GM18907 (cell line): Measurements from ENCODE around the gene XPOT.

ENCODE experiments used
- ATAC-seq: cut with Tn5 transposase; IDR thresholded peaks from one replicate; pipeline ENCODE4 v1.9.1; 2021; ENCODE audit warnings: mild to moderate bottlenecking, moderate library complexity; ENCODE audit not compliant: unreplicated experiment

Gene XPOT

DNA sequence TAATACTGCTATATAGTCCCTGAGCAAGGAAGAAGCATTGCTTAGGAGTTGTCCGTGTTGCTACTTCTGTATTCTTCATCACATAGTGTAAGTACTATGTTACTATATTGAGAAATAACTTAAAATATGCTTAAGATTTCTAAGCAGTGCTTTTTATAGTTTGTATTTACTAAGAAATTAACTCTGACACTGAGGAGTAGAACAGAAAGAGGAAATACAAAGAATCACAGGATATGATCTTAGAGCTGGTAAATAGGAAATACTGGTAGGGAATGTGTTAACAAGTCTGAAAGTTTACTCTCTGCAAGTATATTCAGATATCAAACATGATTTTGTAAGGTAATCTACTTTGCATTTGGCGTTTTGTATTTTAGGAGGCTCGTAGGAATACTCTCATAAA, 15.5 kb downstream of the XPOT start:
- ATAC-seq, result no peak

DNA sequence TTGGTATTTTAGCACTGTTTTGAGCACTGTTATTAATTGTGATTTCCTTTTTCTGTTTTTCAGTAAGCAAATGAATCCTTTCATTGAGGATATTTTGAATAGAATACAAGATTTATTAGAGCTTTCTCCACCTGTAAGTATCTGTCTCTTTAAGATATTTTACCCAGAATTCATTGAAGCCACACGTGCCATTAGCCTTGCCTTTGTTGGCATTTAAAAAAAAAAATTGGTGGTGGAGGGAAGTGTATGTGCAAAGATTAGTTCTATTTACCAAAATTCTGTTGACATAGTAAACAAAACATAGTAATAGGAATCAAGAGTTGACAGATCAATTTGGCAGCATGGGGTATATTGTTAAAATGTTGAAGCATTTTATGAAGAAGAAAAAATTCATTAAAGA, 23.8 kb downstream of the XPOT start:
- no peak for ATAC-seq

GRCh38 chr12:64428956-64429355, 24.8 kb downstream of the XPOT start:
- no peak for ATAC-seq

DNA sequence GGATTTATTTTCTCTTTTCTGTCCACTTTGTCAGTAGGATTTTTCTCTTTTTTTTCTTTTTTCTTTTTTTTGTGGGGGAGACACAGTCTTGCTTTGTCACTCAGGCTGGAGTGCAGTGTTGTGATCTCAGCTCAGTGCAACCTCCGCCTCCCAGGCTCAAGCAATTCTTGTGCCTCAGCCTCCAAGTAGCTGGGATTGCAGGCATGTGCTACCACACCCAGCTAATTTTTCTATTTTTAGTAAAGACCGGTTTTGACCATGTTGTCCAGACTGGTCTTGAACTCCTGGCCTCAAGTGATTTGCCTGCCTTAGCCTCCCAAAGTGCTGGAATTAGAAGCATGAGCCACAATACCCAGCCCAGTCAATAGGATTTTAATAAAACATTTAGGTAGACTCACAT, 26.7 kb downstream of the XPOT start:
- ATAC-seq, result no peak

GRCh38 chr12:64431791-64432190, 27.6 kb downstream of the XPOT start:
- ATAC-seq, result no peak

GRCh38 chr12:64433915-64434314, 29.7 kb downstream of the XPOT start:
- no peak for ATAC-seq

DNA sequence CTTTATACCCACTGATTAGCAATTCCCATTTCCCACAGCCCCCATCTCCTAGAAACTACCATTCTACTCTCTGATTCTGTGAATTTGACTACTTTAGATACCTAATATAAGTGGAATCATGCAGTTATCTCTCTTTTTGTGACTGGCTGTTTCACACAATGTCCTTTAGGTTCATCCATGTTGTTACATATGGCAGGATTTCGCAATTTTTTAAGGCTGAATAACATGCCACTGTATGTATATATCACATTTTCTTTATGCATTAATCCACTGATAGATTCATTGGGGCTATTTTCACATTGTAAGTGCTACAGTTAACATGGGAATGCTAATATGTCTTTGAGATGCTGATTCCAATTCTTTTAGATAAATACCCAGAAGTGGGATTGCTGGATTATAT, 35.9 kb downstream of the XPOT start:
- no peak for ATAC-seq

DNA sequence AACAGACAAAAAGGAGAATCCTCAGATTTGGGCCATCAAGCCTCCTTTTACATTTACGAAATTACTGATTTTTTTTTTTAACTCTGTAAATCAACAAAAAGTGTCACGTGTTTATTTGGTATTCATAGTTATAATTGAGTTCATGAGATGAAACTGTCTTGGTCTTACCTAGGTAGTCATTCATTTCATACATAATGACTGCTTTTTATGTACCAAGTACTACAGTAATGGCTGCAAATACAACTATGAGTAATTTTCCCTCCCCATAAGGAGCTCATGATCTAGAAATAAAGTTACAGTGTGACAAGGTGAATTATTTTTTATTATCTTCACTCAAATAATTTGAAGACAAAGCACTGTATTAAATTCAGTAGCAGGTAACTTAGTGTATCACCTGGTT, 41.3 kb downstream of the XPOT start:
- ATAC-seq, result no peak

DNA sequence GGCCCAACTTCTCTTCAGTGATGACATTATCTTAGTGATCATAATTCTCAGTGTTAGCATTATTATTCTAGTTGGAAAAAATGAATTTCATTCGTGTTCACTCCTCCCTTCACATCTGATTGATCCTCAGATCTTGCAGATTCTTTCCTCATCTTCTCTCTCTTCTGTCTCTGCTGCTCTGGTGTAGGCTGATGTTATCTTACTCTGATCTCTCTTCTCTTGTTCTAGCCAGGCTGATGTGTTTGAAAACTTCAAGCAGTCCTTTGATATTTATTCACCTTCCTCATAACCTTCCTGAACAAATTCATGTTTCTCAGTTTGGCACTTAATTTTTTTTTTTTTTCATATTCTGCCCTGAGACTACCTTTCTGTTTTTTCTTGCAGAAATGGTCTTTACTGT, 42.1 kb downstream of the XPOT start:
- no peak for ATAC-seq

DNA sequence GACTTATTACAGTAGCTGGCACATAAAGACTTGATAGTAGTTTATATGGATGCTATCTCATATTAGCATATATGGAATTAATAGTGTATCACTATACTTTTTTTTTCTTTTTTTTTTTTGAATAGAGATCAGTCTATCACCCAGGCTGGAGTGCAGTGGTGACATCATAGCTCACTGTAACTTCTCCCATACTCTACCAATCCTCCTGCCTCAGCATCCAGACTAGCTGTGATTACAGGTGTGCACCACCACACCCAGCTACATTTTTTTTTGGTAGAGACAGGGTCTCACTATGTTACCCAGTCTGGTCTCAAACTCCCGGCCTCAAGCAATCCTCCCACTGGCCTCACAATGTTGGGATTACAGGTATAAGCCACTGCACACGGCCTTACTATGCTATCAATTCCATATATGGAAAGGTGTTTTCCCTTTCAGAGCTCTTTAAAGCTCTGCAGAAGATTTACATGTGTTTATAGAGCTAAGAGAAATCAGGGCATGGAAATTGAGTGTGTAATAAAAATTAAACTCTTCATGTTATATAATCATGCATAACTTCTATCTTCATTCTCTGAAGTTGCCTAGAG, 46.0 kb downstream of the XPOT start:
- no peak for ATAC-seq

DNA sequence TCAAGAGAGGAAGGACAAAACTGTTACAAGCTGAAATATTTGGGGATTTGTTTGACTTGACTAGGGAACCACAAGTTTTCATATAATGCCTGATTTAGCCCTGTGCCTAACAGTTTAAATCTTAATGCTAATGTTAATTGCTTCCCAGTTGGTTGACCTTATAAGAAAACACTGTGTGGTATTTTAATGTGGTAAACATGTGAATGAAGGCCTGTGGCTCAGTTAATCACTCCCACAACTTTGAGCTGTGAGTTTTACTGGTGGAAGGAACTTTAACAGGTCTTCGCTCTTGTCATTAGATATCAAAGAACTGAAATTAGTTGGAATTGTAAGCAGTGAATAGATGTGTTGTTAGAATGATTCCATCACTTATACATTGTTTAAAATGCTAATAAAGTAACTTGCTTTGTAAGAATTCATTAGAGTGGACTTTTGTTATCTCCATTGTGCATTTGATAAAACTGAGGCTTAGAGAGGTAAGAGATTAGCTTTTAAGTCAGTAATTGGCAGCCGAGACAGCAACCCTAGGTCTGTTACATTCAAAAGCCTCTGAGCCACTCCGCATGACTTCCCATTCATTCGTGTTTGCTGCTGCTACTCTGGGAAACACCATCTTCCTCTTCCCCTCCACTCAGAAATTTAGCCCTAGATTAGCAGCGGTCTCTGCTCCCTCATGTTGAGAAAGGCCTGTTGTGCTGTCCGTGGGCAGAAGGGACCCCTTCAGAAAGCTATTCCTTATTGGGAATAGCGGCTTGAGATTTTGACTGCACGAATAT, 46.7 kb downstream of the XPOT start:
- ATAC-seq, result no peak

GRCh38 chr12:64451687-64452558, 47.7 kb downstream of the XPOT start, which contains the start of gene TBK1:
TSS of gene TBK1 (plus strand) at chr12:64452120. CDS start at chr12:64455871, 3,751 bp downstream.
- peak; percentile 91 for ATAC-seq

DNA sequence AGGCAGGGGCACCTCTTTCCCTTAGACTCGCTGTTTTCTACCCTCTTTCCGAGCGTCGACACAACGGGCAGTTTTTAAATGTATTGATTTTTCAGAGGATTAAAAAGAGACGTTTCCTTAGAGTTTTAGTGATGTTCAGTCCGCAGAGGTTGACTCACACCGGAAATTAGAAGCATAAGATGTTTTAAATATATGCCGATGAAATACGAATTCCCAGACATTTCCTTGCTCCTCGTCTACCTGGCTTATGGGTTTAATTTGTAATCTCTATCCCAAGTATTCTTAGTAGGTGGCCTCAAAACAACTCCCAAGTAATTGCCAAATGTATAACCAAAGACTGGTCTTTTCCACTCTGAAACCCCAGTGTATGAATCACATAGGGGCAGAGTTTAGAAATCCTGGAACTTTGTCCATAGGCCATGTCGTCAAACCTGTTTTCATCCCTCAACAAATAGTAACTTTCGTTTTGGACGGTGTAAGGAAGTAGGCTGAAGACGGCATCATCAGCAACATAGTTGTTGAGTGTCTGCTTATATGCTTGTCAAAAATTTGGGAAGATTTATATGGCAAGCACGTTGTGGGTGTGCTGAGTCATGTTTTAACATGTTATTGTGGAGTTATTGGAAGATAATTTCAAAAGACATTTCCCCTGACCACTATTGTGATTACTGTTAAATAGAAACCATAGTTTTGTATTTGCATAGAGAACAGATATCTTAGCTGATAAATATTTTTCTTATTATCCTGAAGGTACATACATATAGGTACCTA, 48.6 kb downstream of the XPOT start:
- no peak for ATAC-seq

GRCh38 chr12:64455506-64455905, 51.3 kb downstream of the XPOT start:
- no peak for ATAC-seq

- no peak for ATAC-seq
Measured at GRCh38 chr12:64456119-64456518, 51.9 kb downstream of the XPOT start.

DNA sequence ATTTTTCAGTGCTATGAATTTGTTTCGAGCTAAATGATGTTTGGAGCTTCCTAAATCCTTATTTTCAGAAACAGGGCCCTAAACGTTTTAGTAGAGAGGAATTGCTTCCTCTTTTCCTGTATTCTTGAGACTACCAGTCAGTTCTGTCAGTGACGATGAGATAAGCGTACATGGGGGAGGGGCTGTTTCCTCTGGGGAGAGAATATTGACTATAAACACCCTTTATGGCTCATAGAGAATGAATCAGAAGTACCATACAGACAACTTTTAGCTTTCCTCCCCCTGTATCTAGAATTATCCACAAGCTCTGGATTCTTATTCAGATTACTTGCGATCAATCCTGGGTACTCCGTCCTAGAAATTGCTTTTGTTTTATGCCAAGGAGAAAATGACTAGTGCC, 52.8 kb downstream of the XPOT start:
- no peak for ATAC-seq

DNA sequence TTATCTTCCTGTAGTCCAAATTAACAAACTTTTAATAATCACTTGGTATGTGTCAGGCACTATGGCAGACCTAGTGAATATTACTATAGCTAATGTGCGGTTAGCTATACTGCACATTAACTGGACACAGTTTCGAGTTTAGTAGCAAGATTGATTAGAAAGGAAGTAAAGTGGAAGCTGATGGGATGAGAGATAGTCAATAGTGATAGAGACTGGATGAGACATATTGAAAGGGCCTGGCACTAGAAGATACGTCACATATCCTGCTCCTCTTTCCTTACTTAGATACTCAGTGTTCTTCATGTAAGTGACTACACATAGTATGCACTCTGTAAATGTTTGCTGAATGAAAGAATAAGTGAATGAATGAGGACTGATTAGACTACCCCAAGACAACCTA, 53.3 kb downstream of the XPOT start:
- ATAC-seq, result peak; percentile 46

DNA sequence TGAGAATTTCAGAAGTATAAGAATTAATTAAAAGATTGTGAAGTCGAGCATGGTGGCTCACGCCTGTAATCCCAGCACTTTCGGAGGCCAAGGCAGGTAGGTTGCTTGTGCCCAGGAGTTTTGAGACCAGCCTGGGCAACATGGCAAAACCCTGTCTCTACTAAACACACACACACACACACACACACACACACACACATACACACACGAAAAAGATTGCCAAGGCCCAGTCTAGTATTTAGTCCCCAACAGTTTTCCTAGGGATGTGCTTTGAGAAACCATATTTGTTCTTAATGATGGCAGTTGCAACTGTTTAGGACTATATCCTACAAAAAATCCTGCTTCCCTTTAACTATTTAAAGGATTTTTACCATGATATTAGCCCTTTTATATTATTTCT, 53.7 kb downstream of the XPOT start:
- no peak for ATAC-seq

DNA sequence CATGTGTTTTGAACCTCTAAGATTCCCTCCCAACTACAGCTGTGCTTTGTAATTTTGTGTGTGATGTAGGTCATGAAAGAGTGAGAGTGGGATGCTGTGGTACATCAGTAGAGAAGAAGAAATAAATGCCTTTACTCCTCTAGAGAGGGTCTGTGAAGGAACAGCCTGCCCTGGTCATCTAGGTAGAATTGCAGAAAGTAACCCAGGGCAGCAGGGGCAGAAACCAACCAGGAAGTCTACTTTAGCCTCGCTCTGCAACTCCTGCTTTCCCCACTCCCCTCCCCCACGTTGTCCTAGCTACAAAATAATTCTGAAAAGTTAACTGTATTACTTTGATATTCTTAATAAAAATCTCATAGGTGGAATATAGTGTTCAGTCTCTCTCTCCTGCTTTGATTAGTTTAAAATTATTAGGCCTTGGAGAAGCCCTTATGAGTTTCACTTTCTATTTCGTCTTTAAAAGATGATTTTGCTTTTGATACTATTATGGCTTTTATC, 55.3 kb downstream of the XPOT start:
- ATAC-seq, result peak; percentile 63

GRCh38 chr12:64461634-64462414, 57.6 kb downstream of the XPOT start:
- no peak for ATAC-seq
